SK-N-SH (cell line): ENCODE data around the gene SUCLG2. TPM values are rescaled to one million over a fixed set of nuclear protein-coding genes. Genes with fewer than 3 reads are reported as not detected.

Experiments
- CTCF ChIA-PET: fragments of 300-600, 350-600 bp; formaldehyde crosslinking; extraction: SDS; loops from one replicate; lab custom pipeline; 2021; lab: Yijun Ruan, JAX
- POLR2A ChIA-PET: fragments of 350-600 bp; sonication (Branson Sonifier 250); formaldehyde crosslinking; extraction: SDS; loops from one replicate; lab custom pipeline; 2020; ENCODE audit warnings: antibody characterized with exemption, inconsistent platforms; lab: Yijun Ruan, JAX
- DNase-seq: peaks from one replicate; pipeline ENCODE4 v3.0.0; 2012
- H2AFZ ChIP-seq: fragments of 200-600 bp; sonication (generic); 2 replicates; pipeline ENCODE4 v1.8.1; 2016; ENCODE audit warnings: antibody characterized with exemption, mild to moderate bottlenecking, low read depth
- H3F3A ChIP-seq: fragments of 200-600 bp; sonication (generic); replicated peaks from 2 replicates; pipeline ENCODE3; 2016; ENCODE audit warnings: antibody characterized with exemption, mild to moderate bottlenecking; ENCODE audit not compliant: insufficient read depth
- H3K27ac ChIP-seq, 2 experiments: fragments of 200-500 bp in 1 of 2; fragments of 200-600 bp in 1 of 2; sonication (Bioruptor generic) in 1 of 2; sonication (generic), shearing (Covaris generic) in 1 of 2; 2 replicates each; pipeline versions ENCODE4 v1.5.1 to v1.6.1; 2014 to 2016; ENCODE audit warnings: low read depth in 2 of 2, inconsistent platforms in 1 of 2, low read length in 1 of 2, mild to moderate bottlenecking in 1 of 2, mixed read lengths in 1 of 2
- H3K27me3 ChIP-seq: fragments of 200-600 bp; sonication (generic), shearing (Covaris generic); 2 replicates; pipeline ENCODE4 v1.6.1; 2016; ENCODE audit warnings: mixed run types; ENCODE audit not compliant: insufficient read depth
- H3K36me3 ChIP-seq, 2 experiments: fragments of 200-500 bp in 1 of 2; fragments of 200-600 bp in 1 of 2; sonication (Bioruptor generic) in 1 of 2; sonication (generic) in 1 of 2; replicated peaks in 1 of 2; 2 replicates each; pipeline versions ENCODE3 to v1.5.1; 2014 to 2016; ENCODE audit warnings: low read length in 1 of 2, mild to moderate bottlenecking in 1 of 2; ENCODE audit not compliant: insufficient read depth in 2 of 2, control insufficient read depth in 1 of 2
- H3K4me1 ChIP-seq, 2 experiments: fragments of 200-500 bp in 1 of 2; fragments of 200-600 bp in 1 of 2; sonication (Bioruptor generic) in 1 of 2; sonication (generic), shearing (Covaris generic) in 1 of 2; 2 replicates each; pipeline versions ENCODE4 v1.5.1 to v1.6.1; 2014 to 2016; ENCODE audit warnings: low read depth in 1 of 2, low read length in 1 of 2, mixed run types in 1 of 2; ENCODE audit not compliant: insufficient read depth in 2 of 2, control insufficient read depth in 1 of 2
- H3K4me2 ChIP-seq: fragments of 200-600 bp; sonication (generic), shearing (Covaris generic); 2 replicates; pipeline ENCODE4 v1.6.1; 2017; ENCODE audit warnings: mixed run types
- H3K4me3 ChIP-seq, 2 experiments: fragments of 200-500 bp in 1 of 2; fragments of 200-600 bp in 1 of 2; sonication (Bioruptor generic) in 1 of 2; sonication (generic), shearing (Covaris generic) in 1 of 2; 2 replicates each; pipeline versions ENCODE4 v1.5.1 to v1.8.1; 2014 to 2016; ENCODE audit warnings: low read depth in 2 of 2, inconsistent platforms in 1 of 2, low read length in 1 of 2, mild to moderate bottlenecking in 1 of 2, mixed read lengths in 1 of 2, moderate library complexity in 1 of 2
- H3K79me2 ChIP-seq: fragments of 200-600 bp; sonication (generic); 2 replicates; pipeline ENCODE4 v1.8.1; 2017; ENCODE audit warnings: mild to moderate bottlenecking; ENCODE audit not compliant: insufficient read depth
- H3K9ac ChIP-seq: fragments of 200-600 bp; sonication (generic); 2 replicates; pipeline ENCODE4 v1.6.1; 2017; ENCODE audit warnings: mixed run types
- H3K9me2 ChIP-seq: fragments of 200-600 bp; sonication (generic); 2 replicates; pipeline ENCODE4 v1.6.1; 2017; ENCODE audit warnings: mixed run types
- H3K9me3 ChIP-seq: fragments of 200-600 bp; sonication (generic); 2 replicates; pipeline ENCODE4 v1.6.1; 2017; ENCODE audit warnings: mixed run types, mild to moderate bottlenecking, moderate library complexity
- H4K20me1 ChIP-seq: fragments of 200-600 bp; sonication (generic); 2 replicates; pipeline ENCODE4 v1.6.1; 2017; ENCODE audit warnings: mild to moderate bottlenecking, mixed run types; ENCODE audit not compliant: insufficient read depth
- CHD2 ChIP-seq: fragments of 150-350 bp; IDR thresholded peaks from 2 replicates; pipeline ENCODE4 v1.6.1; 2018; ENCODE audit warnings: low read length; ENCODE audit not compliant: partially characterized antibody
- CTCF ChIP-seq: fragments of 200-600 bp; sonication (generic); IDR thresholded peaks from 2 replicates; pipeline ENCODE4 v1.6.1; 2017; ENCODE audit warnings: antibody characterized with exemption, mild to moderate bottlenecking, moderate library complexity
- FOSL2 ChIP-seq: IDR thresholded peaks from 2 replicates; pipeline ENCODE4 v1.4.0; 2012; ENCODE audit warnings: low read depth, mild to moderate bottlenecking, moderate library complexity, borderline replicate concordance
- FOXJ3 ChIP-seq: sonication (generic); formaldehyde crosslinking; IDR thresholded peaks from 2 replicates; pipeline ENCODE4 v1.5.1; 2020; ENCODE audit warnings: mild to moderate bottlenecking, missing genetic modification reagents
- FOXM1 ChIP-seq: IDR thresholded peaks from 2 replicates; pipeline ENCODE4 v1.4.0; 2012; ENCODE audit warnings: low read depth, mild to moderate bottlenecking
- GABPA ChIP-seq: IDR thresholded peaks from 2 replicates; pipeline ENCODE4 v1.4.0; 2012; ENCODE audit warnings: low read depth, mild to moderate bottlenecking
- MAX ChIP-seq: IDR thresholded peaks from 2 replicates; pipeline ENCODE4 v1.4.0; 2012; ENCODE audit warnings: low read depth
- MEF2A ChIP-seq: IDR thresholded peaks from 2 replicates; pipeline ENCODE4 v1.4.0; 2012; ENCODE audit warnings: low read depth, borderline replicate concordance
- NRF1 ChIP-seq: IDR thresholded peaks from 2 replicates; pipeline ENCODE4 v1.6.1; 2012; ENCODE audit warnings: low read depth, mild to moderate bottlenecking, low read length
- PBX3 ChIP-seq: IDR thresholded peaks from 2 replicates; pipeline ENCODE4; 2012
- REST ChIP-seq: IDR thresholded peaks from 2 replicates; pipeline ENCODE4 v1.6.1; 2012; ENCODE audit warnings: mild to moderate bottlenecking, low read depth, low read length, moderate library complexity
- RFX5 ChIP-seq: IDR thresholded peaks from 2 replicates; pipeline ENCODE4 v1.6.1; 2012; ENCODE audit warnings: mild to moderate bottlenecking, improper control_type of control experiment, low read length
- USF1 ChIP-seq: IDR thresholded peaks from 2 replicates; pipeline ENCODE4 v1.4.0; 2012; ENCODE audit warnings: low read depth, borderline replicate concordance
- WGBS: methylation state at CpG from one replicate; pipeline ENCODE4 v1.1.6; 2017; ENCODE audit warnings: low lambda C conversion rate; 5-methylcytosine and 5-hydroxymethylcytosine counted together
- polyA plus RNA-seq, 3 experiments: library from polyadenylated mRNA; depleted of rRNA; stranded (reverse); fragments of >200 nt; gene quantifications; 2 replicates each; pipeline ENCODE4 v1.2.3, GENCODE V29; 2012

The SUCLG2 gene
- polyA plus RNA-seq, 1 of the 3 experiments (the other 2 are of a cell fraction), result 20.2 TPM

GRCh38 chr3:67453628-67454027 lies 200.8 kb downstream of the SUCLG2 start (continued):
- TF ChIP-seq USF1 (no peak), PBX3 (no peak), FOXJ3 (CRISPR knock-in tag) (no peak), NRF1 (no peak), MEF2A (no peak), MAX (no peak)

GRCh38 chr3:67450153-67450552 lies 204.3 kb downstream of the SUCLG2 start:
- H3K4me3 ChIP-seq, result no peak overlapping the region
- H3K9ac ChIP-seq, result no peak overlapping the region
- no peaks in the 10 kb centered on the region for H3K9me2 ChIP-seq
- H3K4me1 ChIP-seq, result no peaks in the 10 kb centered on the region
- 96% methylated on average over 4 of the region's 4 CpGs for WGBS
- peaks cover 0 to 3% of the 10 kb centered on the region in 2 experiments for H3K36me3 ChIP-seq
- no peak overlapping the region for H2AFZ ChIP-seq
- ChIA-PET POLR2A (no interaction called here), CTCF (no interaction called here)
- H3K27ac ChIP-seq, result no peak overlapping the region
- H3K27me3 ChIP-seq, result no peaks in the 10 kb centered on the region
- H3K4me2 ChIP-seq, result no peak overlapping the region
- DNase-seq, result no peak
- no peaks in the 10 kb centered on the region for H3K79me2 ChIP-seq
- no peaks in the 10 kb centered on the region for H4K20me1 ChIP-seq
- H3F3A ChIP-seq, result no peaks in the 10 kb centered on the region
- H3K9me3 ChIP-seq, result no peaks in the 10 kb centered on the region
- TF ChIP-seq GABPA (no peak), RFX5 (no peak), CTCF (no peak), MEF2A (no peak), NRF1 (no peak), FOXM1 (no peak), CHD2 (no peak), FOSL2 (no peak), REST (no peak)
